VCaP (cell line): ENCODE results near the gene TCTA.
"Not testable (repeated sequence)": the region's sequence is repeated elsewhere in the genome, so short reads cannot be mapped to it uniquely, and the experiment has no call there.

Experiments
- H3K27ac ChIP-seq: fragments of 450-650 bp; 2 replicates; pipeline ENCODE4 v1.5.1; 2017
- CTCF ChIP-seq: fragments of 450-650 bp; conservative IDR thresholded peaks from 2 replicates; pipeline ENCODE4 v1.5.1; 2017; ENCODE audit warnings: mild to moderate bottlenecking, moderate library complexity

Gene TCTA

GRCh38 chr3:49385617-49386016 is 26.6 kb upstream of the TCTA start:
- TF ChIP-seq CTCF: no peak

GRCh38 chr3:49386056-49386756 is 26.0 kb upstream of the TCTA start:
- no peak overlapping the region for H3K27ac ChIP-seq
- no peak for TF ChIP-seq CTCF

More at GRCh38 chr3:49385617-49386016, 26.6 kb upstream of the TCTA start:
- H3K27ac ChIP-seq: no peak overlapping the region

DNA sequence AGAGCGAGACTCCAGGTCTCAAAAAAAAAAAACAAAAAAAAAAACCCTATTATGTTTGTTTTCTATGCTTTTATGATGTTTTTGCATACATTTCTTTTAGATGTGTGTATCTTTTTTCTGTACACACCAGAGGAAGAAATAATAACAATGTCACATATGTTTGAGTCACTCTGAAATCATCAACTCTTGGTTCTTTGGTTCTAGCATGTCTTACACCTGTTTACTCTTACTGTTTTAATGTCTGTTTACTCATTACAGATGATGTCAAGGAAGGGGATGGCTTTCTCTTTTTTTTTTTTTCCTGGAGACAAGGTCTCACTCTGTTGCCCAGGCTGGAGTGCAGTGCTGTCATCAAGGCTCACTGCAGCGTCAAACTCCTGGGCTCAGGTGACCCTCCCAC is 24.5 kb upstream of the TCTA start:
- no peak for TF ChIP-seq CTCF
- no peak overlapping the region; the same call in 1 of the 2 replicates for H3K27ac ChIP-seq

DNA sequence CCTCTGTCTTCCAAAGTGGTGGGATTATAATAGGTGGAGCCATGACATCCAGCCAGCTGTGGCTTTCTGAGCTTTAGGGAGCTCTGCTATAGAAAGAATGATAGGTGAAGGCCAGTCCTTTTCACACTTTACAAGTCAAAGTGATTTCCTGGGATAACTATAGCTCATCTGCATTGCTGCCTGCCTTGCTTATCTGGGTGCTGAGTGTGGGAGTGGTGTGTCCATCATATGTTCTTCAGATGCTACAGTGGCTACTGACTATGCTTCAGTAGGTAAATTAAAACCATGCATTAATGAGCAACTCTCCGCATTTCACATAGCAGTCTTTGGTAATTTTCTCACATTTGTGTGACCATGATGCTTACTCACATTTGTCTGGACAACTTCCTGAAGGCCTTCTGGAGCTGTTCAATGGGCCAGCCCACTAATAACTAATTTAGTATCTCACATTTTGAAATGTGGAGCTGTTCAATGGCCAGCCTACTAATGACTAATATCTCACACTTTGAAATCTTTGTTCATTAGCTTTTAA is 23.9 kb upstream of the TCTA start:
- no peak overlapping the region; the same call in 1 of the 2 replicates for H3K27ac ChIP-seq
- TF ChIP-seq CTCF: no peak

GRCh38 chr3:49389297-49389696 is 22.9 kb upstream of the TCTA start:
- H3K27ac ChIP-seq: no peak overlapping the region
- TF ChIP-seq CTCF: no peak

- not testable (repeated sequence) for H3K27ac ChIP-seq
These were observed 20.9 kb upstream of the TCTA start for GRCh38 chr3:49391310-49391709.

- H3K27ac ChIP-seq: no peak overlapping the region
- no peak for TF ChIP-seq CTCF
These were observed 14.8 kb upstream of the TCTA start for GRCh38 chr3:49397470-49397869.

- no peak for TF ChIP-seq CTCF
- no peak overlapping the region for H3K27ac ChIP-seq
These were observed 12.8 kb upstream of the TCTA start for GRCh38 chr3:49399461-49399860.
